Activated T-cell treated with anti-CD3 and anti-CD28 coated beads for 24 hours (primary cell): Measurements from ENCODE around the gene NFATC4.
"Not testable (repeated sequence)": the region's sequence is repeated elsewhere in the genome, so short reads cannot be mapped to it uniquely, and the experiment has no call there.

Source experiments
- DNase-seq: peaks from one replicate; pipeline ENCODE4 v3.0.0-alpha.2; 2020; ENCODE audit warnings: low read depth

The NFATC4 gene

GRCh38 chr14:24339284-24340151 is 28.5 kb upstream of the NFATC4 start, which contains the start of gene RIPK3:
TSS of gene RIPK3 (minus strand) at chr14:24339991. CDS start at chr14:24339826, 165 bp downstream.
- DNase-seq, result peak; percentile 52

GRCh38 chr14:24340606-24341005 is 27.4 kb upstream of the NFATC4 start:
- DNase-seq, result no peak

GRCh38 chr14:24342889-24343288 is 25.1 kb upstream of the NFATC4 start:
- DNase-seq, result no peak

- no peak for DNase-seq
Measured at GRCh38 chr14:24343795-24344660, 24.0 kb upstream of the NFATC4 start.

- DNase-seq, result no peak
Measured at GRCh38 chr14:24347134-24347533, 20.9 kb upstream of the NFATC4 start.

- no peak for DNase-seq
Measured at GRCh38 chr14:24348186-24348585, 19.8 kb upstream of the NFATC4 start.

- DNase-seq, result no peak
Measured at GRCh38 chr14:24349742-24350141, 18.2 kb upstream of the NFATC4 start.

- no peak for DNase-seq
Measured at GRCh38 chr14:24351517-24351916, 16.5 kb upstream of the NFATC4 start.

- DNase-seq, result no peak
Measured at GRCh38 chr14:24353559-24354481, 14.2 kb upstream of the NFATC4 start.

- DNase-seq, result not testable (repeated sequence)
Measured at GRCh38 chr14:24354482-24354825, 13.5 kb upstream of the NFATC4 start.

- no peak for DNase-seq
Measured at GRCh38 chr14:24355009-24355408, 13.0 kb upstream of the NFATC4 start.

- no peak for DNase-seq
Measured at GRCh38 chr14:24356208-24356607, 11.8 kb upstream of the NFATC4 start.

- DNase-seq, result no peak
Measured at GRCh38 chr14:24360281-24360680, 7.7 kb upstream of the NFATC4 start.

- DNase-seq, result no peak
Measured at GRCh38 chr14:24361326-24361725, 6.7 kb upstream of the NFATC4 start.

GRCh38 chr14:24362241-24362960 is 5.6 kb upstream of the NFATC4 start:
- DNase-seq, result no peak

GRCh38 chr14:24363401-24363800 is 4.6 kb upstream of the NFATC4 start:
- DNase-seq, result no peak

GRCh38 chr14:24364841-24365240 is 3.1 kb upstream of the NFATC4 start:
- DNase-seq, result no peak

GRCh38 chr14:24365600-24366412 is 2.2 kb upstream of the NFATC4 start:
- peak; percentile 44 for DNase-seq

GRCh38 chr14:24366413-24366720 is 1.6 kb upstream of the NFATC4 start:
- DNase-seq, result no peak

GRCh38 chr14:24366721-24367513 is 1.1 kb upstream of the NFATC4 start:
- DNase-seq, result no peak
